GM19438 (cell line): ENCODE measurements around the gene FOSL2.

Experiments used
- ATAC-seq: cut with Tn5 transposase; IDR thresholded peaks from one replicate; pipeline ENCODE4 v1.9.1; 2021; ENCODE audit warnings: low read depth; ENCODE audit not compliant: unreplicated experiment

FOSL2 gene

GRCh38 chr2:28465148-28465885 lies 72.7 kb downstream of the FOSL2 start:
- no peak for ATAC-seq
